ENCODE results near the gene LCE2B.
"Not testable (repeated sequence)": the region's sequence is repeated elsewhere in the genome, so short reads cannot be mapped to it uniquely, and the experiment has no call there.

The LCE2B gene, protein sequence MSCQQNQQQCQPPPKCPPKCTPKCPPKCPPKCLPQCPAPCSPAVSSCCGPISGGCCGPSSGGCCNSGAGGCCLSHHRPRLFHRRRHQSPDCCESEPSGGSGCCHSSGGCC

DNA sequence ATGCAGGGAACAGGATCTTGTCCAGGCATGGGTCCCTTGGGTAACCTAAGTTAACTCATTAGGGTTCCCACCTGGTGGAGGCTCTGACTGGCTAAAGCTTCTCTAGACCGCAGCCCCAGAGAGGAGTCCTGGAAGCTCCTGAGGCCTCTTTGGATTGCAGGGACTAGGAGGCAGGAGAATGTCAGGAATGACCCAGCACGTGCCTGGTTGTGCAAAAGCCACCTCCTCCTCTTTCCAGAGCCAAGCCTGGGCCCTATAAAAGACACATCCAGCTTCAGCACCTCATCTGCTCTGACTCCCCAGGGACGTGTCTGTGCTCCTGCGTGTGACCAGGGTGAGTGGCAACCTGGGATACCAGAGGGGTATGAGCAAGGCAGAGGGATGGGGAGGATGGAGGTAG is at the start of gene LCE2B:
TSS of gene LCE2B (plus strand) at position 301 of the 400 bp plus-strand sequence. CDS start 721 bp downstream, outside the sequence.
- H3K9me3 ChIP-seq (ENCODE audit: control insufficient read depth, low read depth, low read length) = peaks cover 50% of the 10 kb centered on the region
- not testable (repeated sequence) for H3K27me3 ChIP-seq (ENCODE audit: control insufficient read depth, insufficient read depth, low read length); H3K9ac ChIP-seq (ENCODE audit: low read length); H3K4me1 ChIP-seq (ENCODE audit: control insufficient read depth, low read depth, low read length); H3K27ac ChIP-seq (ENCODE audit: low read length); H3K4me3 ChIP-seq (ENCODE audit: low read length); H3K36me3 ChIP-seq (ENCODE audit: control insufficient read depth, low read depth, low read length)

DNA sequence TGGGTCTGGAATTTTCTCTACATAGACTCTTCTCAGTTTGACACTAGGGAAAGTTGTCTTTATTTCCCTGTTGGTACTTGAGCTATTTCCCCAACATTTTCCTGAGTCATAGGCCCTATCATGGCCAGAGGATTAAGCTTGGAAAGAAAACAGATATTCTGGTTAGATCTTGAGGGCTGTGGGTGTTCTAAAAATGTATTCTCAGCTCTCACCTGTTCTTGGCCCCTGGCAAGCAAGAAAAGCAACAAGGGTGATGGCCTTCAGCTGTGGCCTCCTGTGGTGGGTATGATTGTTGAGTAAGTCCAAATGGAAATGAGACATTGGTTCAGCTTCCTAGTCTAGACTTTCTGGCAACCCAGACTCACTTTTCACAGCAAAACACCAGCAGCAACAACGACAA is 45.6 kb upstream of the LCE2B start:
- H3K9ac ChIP-seq (ENCODE audit: low read length) = no peak overlapping the region
- H3K9me3 ChIP-seq (ENCODE audit: control insufficient read depth, low read depth, low read length) = peaks cover 86% of the 10 kb centered on the region

DNA sequence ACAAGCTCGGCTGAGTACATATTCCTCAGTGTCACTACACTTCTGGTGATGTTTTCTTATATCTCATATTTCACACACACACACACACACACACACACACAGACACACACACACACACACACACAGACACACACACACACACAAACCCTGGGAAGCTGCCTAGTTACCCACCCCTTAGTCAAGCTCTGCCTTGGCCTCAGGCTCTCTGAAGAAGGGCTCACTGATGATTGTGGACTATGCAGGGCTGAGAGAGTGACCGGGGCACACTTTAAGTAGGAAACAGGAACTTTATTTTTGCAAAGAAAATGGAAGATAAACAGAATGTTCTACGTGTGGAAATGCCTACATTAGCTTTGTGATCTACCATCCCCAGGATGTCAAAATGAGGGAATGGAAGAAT is 42.0 kb upstream of the LCE2B start:
- peaks cover 84% of the 10 kb centered on the region for H3K9me3 ChIP-seq (ENCODE audit: control insufficient read depth, low read depth, low read length)
- no peak overlapping the region for H3K4me3 ChIP-seq (ENCODE audit: low read length)
- no peaks in the 10 kb centered on the region for H3K36me3 ChIP-seq (ENCODE audit: control insufficient read depth, low read depth, low read length)
- no peaks in the 10 kb centered on the region for H3K4me1 ChIP-seq (ENCODE audit: control insufficient read depth, low read depth, low read length)
- H3K9ac ChIP-seq (ENCODE audit: low read length) = no peak overlapping the region
- H3K27me3 ChIP-seq (ENCODE audit: control insufficient read depth, insufficient read depth, low read length) = no peaks in the 10 kb centered on the region
- H3K27ac ChIP-seq (ENCODE audit: low read length) = no peak overlapping the region

More for the DNA sequence above, 45.6 kb upstream of the LCE2B start:
- H3K4me3 ChIP-seq (ENCODE audit: low read length) = no peak overlapping the region
- no peaks in the 10 kb centered on the region for H3K4me1 ChIP-seq (ENCODE audit: control insufficient read depth, low read depth, low read length)
- H3K27me3 ChIP-seq (ENCODE audit: control insufficient read depth, insufficient read depth, low read length) = no peaks in the 10 kb centered on the region
- H3K36me3 ChIP-seq (ENCODE audit: control insufficient read depth, low read depth, low read length) = no peaks in the 10 kb centered on the region
- no peak overlapping the region for H3K27ac ChIP-seq (ENCODE audit: low read length)

DNA sequence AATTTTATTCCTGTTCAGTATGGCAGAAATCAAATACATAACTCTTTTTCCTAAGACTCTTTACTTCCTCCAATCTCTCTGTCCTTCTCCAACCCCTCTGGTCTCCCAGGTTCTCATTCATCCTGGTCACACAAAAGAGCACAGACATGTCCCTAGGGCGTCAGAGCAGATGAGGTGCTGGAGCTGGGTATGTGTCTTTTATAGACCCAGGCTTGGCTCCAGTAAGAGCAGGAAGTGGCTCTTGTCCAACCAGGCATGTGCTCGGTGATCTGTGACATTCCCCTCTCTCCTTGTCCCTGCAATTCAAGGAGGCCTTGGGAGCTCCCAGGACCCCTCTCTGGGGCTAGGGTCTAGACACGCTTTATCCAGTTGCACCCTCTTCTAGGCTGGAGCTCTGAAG is 40.8 kb upstream of the LCE2B start:
- Histone ChIP-seq H3K9ac (ENCODE audit: low read length) (no peak overlapping the region), H3K27me3 (ENCODE audit: control insufficient read depth, insufficient read depth, low read length) (no peaks in the 10 kb centered on the region), H3K27ac (ENCODE audit: low read length) (no peak overlapping the region), H3K4me1 (ENCODE audit: control insufficient read depth, low read depth, low read length) (no peaks in the 10 kb centered on the region), H3K4me3 (ENCODE audit: low read length) (no peak overlapping the region), H3K36me3 (ENCODE audit: control insufficient read depth, low read depth, low read length) (no peaks in the 10 kb centered on the region), H3K9me3 (ENCODE audit: control insufficient read depth, low read depth, low read length) (peaks cover 90% of the 10 kb centered on the region)

DNA sequence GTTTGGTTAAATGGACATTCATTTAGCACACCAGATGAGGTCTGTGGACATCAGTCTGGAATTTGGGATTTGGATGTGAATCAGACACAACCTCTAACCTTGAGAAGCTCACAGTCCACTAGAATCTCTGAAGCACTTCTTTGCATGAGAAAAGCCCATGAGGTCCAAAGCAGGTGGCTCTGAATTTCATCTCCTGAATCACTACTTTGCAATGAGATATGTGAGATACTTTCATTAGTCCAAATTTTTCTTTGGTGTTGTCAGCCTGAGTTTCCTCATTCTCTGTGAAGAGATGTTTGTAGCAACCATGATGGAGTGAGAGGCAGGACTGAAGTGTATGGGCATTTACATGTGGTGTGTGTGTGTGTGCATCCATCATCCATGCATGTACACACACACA is 39.3 kb upstream of the LCE2B start:
- no peak overlapping the region for H3K4me3 ChIP-seq (ENCODE audit: low read length)
- H3K36me3 ChIP-seq (ENCODE audit: control insufficient read depth, low read depth, low read length) = no peaks in the 10 kb centered on the region
- H3K27me3 ChIP-seq (ENCODE audit: control insufficient read depth, insufficient read depth, low read length) = no peaks in the 10 kb centered on the region
- H3K9ac ChIP-seq (ENCODE audit: low read length) = no peak overlapping the region
- peaks cover 92% of the 10 kb centered on the region for H3K9me3 ChIP-seq (ENCODE audit: control insufficient read depth, low read depth, low read length)
- H3K27ac ChIP-seq (ENCODE audit: low read length) = no peak overlapping the region
- H3K4me1 ChIP-seq (ENCODE audit: control insufficient read depth, low read depth, low read length) = no peaks in the 10 kb centered on the region

DNA sequence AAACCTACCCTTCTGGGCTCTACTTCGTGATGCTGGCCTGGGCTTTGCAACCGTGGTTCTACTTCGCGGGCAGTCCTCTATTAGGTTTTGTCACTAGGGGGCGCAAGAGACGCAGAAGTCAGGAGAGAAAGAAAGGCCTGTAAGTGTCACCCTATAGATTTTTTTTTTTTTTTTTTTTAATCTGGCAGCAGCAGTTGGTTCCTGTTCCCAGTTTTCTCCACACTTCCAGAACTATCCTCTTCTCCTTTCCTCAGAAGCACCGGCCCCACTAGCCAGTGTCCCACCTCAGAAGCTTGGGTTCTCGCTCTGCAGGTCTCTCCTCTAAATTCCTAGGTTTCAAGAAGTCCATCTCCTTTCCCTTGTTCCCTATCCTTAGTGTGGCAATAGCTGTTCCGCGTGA is 31.8 kb upstream of the LCE2B start:
- H3K4me3 ChIP-seq (ENCODE audit: low read length) = no peak overlapping the region
- H3K9me3 ChIP-seq (ENCODE audit: control insufficient read depth, low read depth, low read length) = peaks cover 50% of the 10 kb centered on the region
- H3K36me3 ChIP-seq (ENCODE audit: control insufficient read depth, low read depth, low read length) = no peaks in the 10 kb centered on the region
- H3K4me1 ChIP-seq (ENCODE audit: control insufficient read depth, low read depth, low read length) = no peaks in the 10 kb centered on the region
- H3K27me3 ChIP-seq (ENCODE audit: control insufficient read depth, insufficient read depth, low read length) = no peaks in the 10 kb centered on the region
- no peak overlapping the region for H3K9ac ChIP-seq (ENCODE audit: low read length)
- H3K27ac ChIP-seq (ENCODE audit: low read length) = no peak overlapping the region

DNA sequence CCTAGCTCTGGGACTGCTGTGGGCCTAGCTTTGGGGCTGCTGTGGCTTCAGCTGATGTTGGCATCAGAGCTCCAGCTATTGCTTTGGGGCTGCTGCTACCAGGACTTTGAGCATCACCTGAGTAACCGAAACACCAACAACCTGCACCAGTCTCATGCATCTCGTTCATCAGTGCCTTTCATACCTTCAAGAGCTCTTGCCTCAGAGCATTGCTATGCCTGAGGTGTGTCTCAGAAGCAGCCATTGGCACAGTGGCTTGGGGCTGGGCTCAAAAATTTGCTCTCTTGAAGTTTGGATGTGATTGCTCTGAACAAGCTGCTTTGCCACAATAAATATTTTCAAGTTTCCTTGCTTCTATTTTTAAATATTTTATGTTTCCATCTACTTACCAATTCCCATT is 29.5 kb upstream of the LCE2B start:
- Histone ChIP-seq H3K9ac (ENCODE audit: low read length) (no peak overlapping the region), H3K36me3 (ENCODE audit: control insufficient read depth, low read depth, low read length) (no peaks in the 10 kb centered on the region), H3K27ac (ENCODE audit: low read length) (no peak overlapping the region), H3K9me3 (ENCODE audit: control insufficient read depth, low read depth, low read length) (peaks cover 44% of the 10 kb centered on the region), H3K4me3 (ENCODE audit: low read length) (no peak overlapping the region), H3K4me1 (ENCODE audit: control insufficient read depth, low read depth, low read length) (no peaks in the 10 kb centered on the region), H3K27me3 (ENCODE audit: control insufficient read depth, insufficient read depth, low read length) (no peaks in the 10 kb centered on the region)

DNA sequence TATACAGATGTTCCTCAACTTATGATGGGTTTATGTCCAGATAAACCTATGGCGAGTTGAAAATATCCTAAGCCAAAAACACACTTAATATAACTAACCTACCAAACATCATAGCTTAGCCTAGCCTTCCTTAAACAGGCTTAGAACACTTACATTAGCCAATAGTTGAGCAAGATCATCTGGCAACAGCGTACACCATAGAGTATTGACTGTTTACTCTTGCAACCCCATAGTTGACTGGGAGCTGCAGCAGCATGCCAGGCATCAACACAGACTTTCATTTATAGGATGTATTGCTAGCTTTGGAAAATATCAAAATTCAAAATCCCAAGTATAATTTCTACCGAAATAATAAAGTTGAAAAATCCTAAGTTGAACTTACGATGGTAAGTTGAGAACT is 28.2 kb upstream of the LCE2B start:
- Histone ChIP-seq H3K9ac (ENCODE audit: low read length) (no peak overlapping the region), H3K27ac (ENCODE audit: low read length) (no peak overlapping the region), H3K4me3 (ENCODE audit: low read length) (no peak overlapping the region), H3K9me3 (ENCODE audit: control insufficient read depth, low read depth, low read length) (peaks cover 40% of the 10 kb centered on the region), H3K27me3 (ENCODE audit: control insufficient read depth, insufficient read depth, low read length) (no peaks in the 10 kb centered on the region), H3K36me3 (ENCODE audit: control insufficient read depth, low read depth, low read length) (no peaks in the 10 kb centered on the region), H3K4me1 (ENCODE audit: control insufficient read depth, low read depth, low read length) (no peaks in the 10 kb centered on the region)

DNA sequence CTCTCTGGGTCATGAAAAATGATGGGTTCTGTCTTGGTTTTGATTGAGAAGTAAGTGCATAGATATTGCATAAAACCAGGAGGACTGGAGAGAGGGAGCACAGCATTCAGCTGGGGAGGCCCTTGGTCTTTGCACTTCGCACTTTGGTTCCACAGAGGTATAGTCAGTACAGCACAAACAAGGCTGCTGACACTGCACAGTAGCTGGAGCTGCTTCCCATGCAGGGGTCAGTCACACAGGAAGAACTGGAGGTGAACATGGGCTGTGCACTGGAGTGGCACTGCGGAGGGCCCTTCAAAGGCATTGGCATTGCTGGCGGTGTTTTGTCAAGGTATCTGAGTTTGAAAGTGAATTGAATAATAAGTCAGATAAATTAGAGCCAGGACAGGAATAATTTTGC is 27.3 kb upstream of the LCE2B start:
- Histone ChIP-seq H3K9ac (ENCODE audit: low read length) (no peak overlapping the region), H3K36me3 (ENCODE audit: control insufficient read depth, low read depth, low read length) (no peaks in the 10 kb centered on the region), H3K27me3 (ENCODE audit: control insufficient read depth, insufficient read depth, low read length) (no peaks in the 10 kb centered on the region), H3K4me3 (ENCODE audit: low read length) (no peak overlapping the region), H3K4me1 (ENCODE audit: control insufficient read depth, low read depth, low read length) (no peaks in the 10 kb centered on the region), H3K27ac (ENCODE audit: low read length) (no peak overlapping the region), H3K9me3 (ENCODE audit: control insufficient read depth, low read depth, low read length) (peaks cover 45% of the 10 kb centered on the region)

DNA sequence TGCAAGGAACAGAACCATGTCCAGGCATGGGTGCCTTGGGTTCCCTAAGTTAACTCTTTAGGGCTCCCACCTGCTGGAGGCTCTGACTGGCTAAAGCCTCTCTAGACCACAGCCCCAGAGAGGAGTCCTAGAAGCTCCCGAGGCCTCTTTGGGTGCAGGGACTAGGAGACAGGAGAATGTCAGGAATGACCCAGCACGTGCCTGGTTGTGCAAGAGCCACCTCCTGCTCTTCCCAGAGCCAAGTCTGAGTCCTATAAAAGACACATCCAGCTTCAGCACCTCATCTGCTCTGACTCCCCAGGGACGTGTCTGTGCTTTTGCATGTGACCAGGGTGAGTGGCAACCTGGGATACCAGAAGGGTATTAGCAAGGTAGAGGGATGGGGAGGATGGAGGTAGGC is 22.8 kb upstream of the LCE2B start, which contains the start of gene LCE2D:
TSS of gene LCE2D (plus strand) at position 283 of the 400 bp plus-strand sequence. CDS start 726 bp downstream, outside the sequence.
- no peaks in the 10 kb centered on the region for H3K4me1 ChIP-seq (ENCODE audit: control insufficient read depth, low read depth, low read length)
- no peak within 1 kb of the TSS for H3K4me3 ChIP-seq (ENCODE audit: low read length)
- no peaks in the 10 kb centered on the region for H3K27me3 ChIP-seq (ENCODE audit: control insufficient read depth, insufficient read depth, low read length)
- H3K27ac ChIP-seq (ENCODE audit: low read length) = no peak within 1 kb of the TSS
- no peak within 1 kb of the TSS for H3K9ac ChIP-seq (ENCODE audit: low read length)
- H3K9me3 ChIP-seq (ENCODE audit: control insufficient read depth, low read depth, low read length) = peaks cover 71% of the 10 kb centered on the region
- no peaks in the 10 kb centered on the region for H3K36me3 ChIP-seq (ENCODE audit: control insufficient read depth, low read depth, low read length)

DNA sequence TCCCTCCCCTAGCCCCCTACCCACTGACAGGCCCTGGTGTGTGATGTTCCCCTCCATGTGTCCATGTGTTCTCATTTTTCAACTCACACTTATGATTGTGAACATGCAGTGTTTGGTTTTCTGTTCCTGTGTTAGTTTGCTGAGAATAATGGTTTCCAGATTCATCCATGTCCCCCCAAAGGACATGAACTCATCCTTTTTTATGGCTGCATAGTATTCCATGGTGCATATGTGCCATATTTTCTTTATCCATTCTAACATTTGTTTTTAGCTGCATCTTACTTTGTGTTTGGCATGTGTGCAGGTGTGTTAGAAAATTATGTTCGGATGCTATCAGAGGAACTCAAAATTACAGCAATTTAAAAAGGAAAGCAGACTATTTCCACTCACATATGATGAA is 19.8 kb upstream of the LCE2B start:
- not testable (repeated sequence) for H3K27ac ChIP-seq (ENCODE audit: low read length); H3K4me1 ChIP-seq (ENCODE audit: control insufficient read depth, low read depth, low read length); H3K4me3 ChIP-seq (ENCODE audit: low read length); H3K27me3 ChIP-seq (ENCODE audit: control insufficient read depth, insufficient read depth, low read length); H3K9ac ChIP-seq (ENCODE audit: low read length); H3K36me3 ChIP-seq (ENCODE audit: control insufficient read depth, low read depth, low read length)
- H3K9me3 ChIP-seq (ENCODE audit: control insufficient read depth, low read depth, low read length) = peaks cover 84% of the 10 kb centered on the region

DNA sequence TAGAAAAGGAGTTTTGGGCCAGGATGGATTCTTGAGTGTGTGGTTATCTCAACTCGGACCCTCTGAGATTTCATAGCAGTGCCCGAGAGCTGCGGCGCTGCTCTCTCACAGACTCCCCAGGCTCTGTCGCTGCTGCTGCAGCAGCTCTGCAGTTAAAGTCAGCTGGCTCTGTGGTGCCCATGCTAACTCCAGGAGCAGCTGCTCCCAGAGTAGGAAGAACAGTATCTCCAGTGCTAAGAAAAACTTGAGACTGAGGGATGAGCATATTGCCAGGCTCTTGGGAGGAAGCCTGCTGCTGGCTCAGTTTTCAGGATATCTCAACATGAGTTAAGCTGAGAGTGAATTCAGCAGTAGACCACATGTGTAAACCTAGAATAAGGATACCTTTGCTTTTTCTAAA is 18.3 kb upstream of the LCE2B start:
- Histone ChIP-seq H3K36me3 (ENCODE audit: control insufficient read depth, low read depth, low read length) (no peaks in the 10 kb centered on the region), H3K4me1 (ENCODE audit: control insufficient read depth, low read depth, low read length) (no peaks in the 10 kb centered on the region), H3K9me3 (ENCODE audit: control insufficient read depth, low read depth, low read length) (peaks cover 91% of the 10 kb centered on the region)

More for the DNA sequence above, 18.3 kb upstream of the LCE2B start:
- Histone ChIP-seq H3K9ac (ENCODE audit: low read length) (no peak overlapping the region), H3K27me3 (ENCODE audit: control insufficient read depth, insufficient read depth, low read length) (no peaks in the 10 kb centered on the region), H3K4me3 (ENCODE audit: low read length) (no peak overlapping the region), H3K27ac (ENCODE audit: low read length) (no peak overlapping the region)

Data from iPS-18a (cell line).